Measurements from ENCODE around the gene ASTN2.

- TF ChIP-seq, protein P1, sequence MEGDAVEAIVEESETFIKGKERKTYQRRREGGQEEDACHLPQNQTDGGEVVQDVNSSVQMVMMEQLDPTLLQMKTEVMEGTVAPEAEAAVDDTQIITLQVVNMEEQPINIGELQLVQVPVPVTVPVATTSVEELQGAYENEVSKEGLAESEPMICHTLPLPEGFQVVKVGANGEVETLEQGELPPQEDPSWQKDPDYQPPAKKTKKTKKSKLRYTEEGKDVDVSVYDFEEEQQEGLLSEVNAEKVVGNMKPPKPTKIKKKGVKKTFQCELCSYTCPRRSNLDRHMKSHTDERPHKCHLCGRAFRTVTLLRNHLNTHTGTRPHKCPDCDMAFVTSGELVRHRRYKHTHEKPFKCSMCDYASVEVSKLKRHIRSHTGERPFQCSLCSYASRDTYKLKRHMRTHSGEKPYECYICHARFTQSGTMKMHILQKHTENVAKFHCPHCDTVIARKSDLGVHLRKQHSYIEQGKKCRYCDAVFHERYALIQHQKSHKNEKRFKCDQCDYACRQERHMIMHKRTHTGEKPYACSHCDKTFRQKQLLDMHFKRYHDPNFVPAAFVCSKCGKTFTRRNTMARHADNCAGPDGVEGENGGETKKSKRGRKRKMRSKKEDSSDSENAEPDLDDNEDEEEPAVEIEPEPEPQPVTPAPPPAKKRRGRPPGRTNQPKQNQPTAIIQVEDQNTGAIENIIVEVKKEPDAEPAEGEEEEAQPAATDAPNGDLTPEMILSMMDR (IDR thresholded peaks at IDR 0.05 in 8 of 11, conservative IDR thresholded peaks at IDR 0.05 in 3 of 11), result no peak
- no peak for TF ChIP-seq POLR2AphosphoS5 (IDR thresholded peaks at IDR 0.05)
Observed at GRCh38 chr9:116713271-116713670, 701.6 kb downstream of the ASTN2 start.

All from spleen (tissue), 7 donors.